Stomach (tissue), 9 donors: Measurements from ENCODE around the gene TMEM52B. TPM values are rescaled to one million over a fixed set of nuclear protein-coding genes. Genes with fewer than 3 reads are reported as not detected.
"Not testable (repeated sequence)": the region's sequence is repeated elsewhere in the genome, so short reads cannot be mapped to it uniquely, and the experiment has no call there.

Experiments used
- DNase-seq, 2 donors: peaks; one replicate each; pipeline versions ENCODE4 v3.0.0 to v3.0.0-alpha.2; 2013 to 2019
- H3K27ac ChIP-seq, 5 donors: fragments of 200-600 bp in 4 of 5; sonication (generic) in 4 of 5; one replicate each; pipeline ENCODE4 v1.5.1; 2013 to 2019; ENCODE audit warnings: mild to moderate bottlenecking in 1 of 5, moderate library complexity in 1 of 5
- H3K27me3 ChIP-seq, 3 donors: fragments of 200-600 bp; sonication (generic); one replicate each; pipeline ENCODE4 v1.5.1; 2017 to 2019; ENCODE audit warnings: mixed run types in 1 of 3
- H3K36me3 ChIP-seq, 4 donors: fragments of 200-600 bp; sonication (generic); 1 replicate in 3 of 4; 2 replicates in 1 of 4; pipeline ENCODE4 v1.5.1; 2016 to 2019
- H3K4me1 ChIP-seq, 4 donors: fragments of 200-600 bp; sonication (generic); one replicate each; pipeline ENCODE4 v1.5.1; 2016 to 2019
- H3K4me3 ChIP-seq, 4 donors: fragments of 200-600 bp; sonication (generic) in 3 of 4; one replicate each; pipeline ENCODE4 v1.5.1; 2016 to 2019; ENCODE audit warnings: mild to moderate bottlenecking in 1 of 4
- H3K9me3 ChIP-seq, 4 donors: fragments of 200-600 bp; sonication (generic); one replicate each; pipeline ENCODE4 v1.5.1; 2016 to 2019
- CTCF ChIP-seq, 7 experiments: fragments of 450-650 bp in 4 of 7; fragments of 200-600 bp in 3 of 7; sonication (generic) in 3 of 7; IDR thresholded peaks; one replicate each; pipeline ENCODE4 v1.5.1; 2016 to 2019; ENCODE audit warnings: antibody characterized with exemption in 7 of 7, control low read depth in 2 of 7, mild to moderate bottlenecking in 1 of 7
- EP300 ChIP-seq: sonication (generic); formaldehyde crosslinking; IDR thresholded peaks from one replicate; pipeline ENCODE4 v1.6.1; 2017; ENCODE audit warnings: antibody characterized with exemption
- POLR2A ChIP-seq, 4 donors: fragments of 450-650 bp; IDR thresholded peaks; one replicate each; pipeline ENCODE4 v1.6.1; 2016; ENCODE audit warnings: antibody characterized with exemption in 4 of 4, control low read depth in 2 of 4, mild to moderate bottlenecking in 1 of 4, moderate library complexity in 1 of 4
- POLR2AphosphoS5 ChIP-seq, 3 donors: sonication (generic); formaldehyde crosslinking; IDR thresholded peaks; one replicate each; pipeline ENCODE4 v1.6.1; 2016; ENCODE audit warnings: antibody characterized with exemption in 3 of 3
- WGBS, 5 donors: extraction: QIAGEN DNeasy Blood & Tissue Kit in 3 of 5; methylation state at CpG; one replicate each; pipeline versions ENCODE4 v1.1.5 to v1.1.7; 2013 to 2018; 5-methylcytosine and 5-hydroxymethylcytosine counted together
- intact Hi-C: fragments of 100-400 bp; cut with DNase I; formaldehyde crosslinking; loops from one replicate; pipeline ENCODE4 v1.15.1; 2023; ENCODE audit warnings: low total_unique reads
- polyA plus RNA-seq, 3 donors: library from polyadenylated mRNA; stranded (reverse); fragments of 200-250 nt; gene quantifications; one replicate each; pipeline ENCODE4 v1.2.3, GENCODE V29; 2013
- total RNA-seq, 5 donors: library from RNA; depleted of rRNA; stranded (reverse); fragments of >200 nt; gene quantifications; one replicate each; pipeline versions ENCODE4 v1.1.0 to v1.2.3, GENCODE V29; 2014 to 2016
- donor health status: healthy with polysubstance abuse.
- donor health status: Bipolar disorder and iron deficiency.
- donor health status: healthy.

Gene TMEM52B
- total and polyA plus RNA-seq, 8 donors: 0.14 to 1.4 (median 0.60) TPM; not detected in 4

- no peak for TF ChIP-seq CTCF (IDR thresholded peaks at IDR 0.05)
- TF ChIP-seq EP300: no peak
- no peak for TF ChIP-seq POLR2A (IDR thresholded peaks at IDR 0.05)
- TF ChIP-seq POLR2AphosphoS5 (IDR thresholded peaks at IDR 0.05): no peak
- peaks cover 9 to 57% (median 35%) of the 10 kb centered on the region in 4 donors for H3K4me1 ChIP-seq
- no peaks in the 10 kb centered on the region for H3K27me3 ChIP-seq
- WGBS, 5 donors: 93 to 94% (median 94%) methylated on average over 6 of the region's 6 CpGs
- H3K4me3 ChIP-seq: no peak overlapping the region
- peaks cover 40 to 54% (median 52%) of the 10 kb centered on the region in 4 donors for H3K36me3 ChIP-seq
- no peaks in the 10 kb centered on the region for H3K9me3 ChIP-seq
- no peak for DNase-seq
- H3K27ac ChIP-seq: peak overlapping the region in 1 of 5 donors; percentile 80
- intact Hi-C loops: no loop called here
These were observed 39.2 kb downstream of the TMEM52B start for GRCh38 chr12:10218021-10218420.

- 49 to 57% (median 51%) methylated on average over 8 of the region's 8 CpGs for WGBS, 5 donors
- TF ChIP-seq POLR2AphosphoS5 (IDR thresholded peaks at IDR 0.05): peak; percentile 57 to 66 (median 59)
- no peak for TF ChIP-seq POLR2A (IDR thresholded peaks at IDR 0.05)
- no peaks in the 10 kb centered on the region for H3K9me3 ChIP-seq
- H3K36me3 ChIP-seq: peaks cover 51 to 72% (median 69%) of the 10 kb centered on the region in 4 donors
- intact Hi-C loops: no loop called here
- peak in 1 of 2 donors; percentile 79 for DNase-seq
- H3K4me1 ChIP-seq: peaks cover 1 to 41% (median 22%) of the 10 kb centered on the region in 4 donors
- H3K27me3 ChIP-seq: no peaks in the 10 kb centered on the region
- H3K4me3 ChIP-seq: no peak overlapping the region
- H3K27ac ChIP-seq: peak overlapping the region in 3 of 5 donors; percentile 41 to 80 (median 56)
These were observed 41.7 kb downstream of the TMEM52B start for GRCh38 chr12:10220398-10221077.

- DNase-seq: no peak
- Histone ChIP-seq H3K27me3 (no peaks in the 10 kb centered on the region), H3K4me3 (no peak overlapping the region), H3K9me3 (no peaks in the 10 kb centered on the region), H3K4me1 (peaks cover 0 to 30% (median 16%) of the 10 kb centered on the region in 4 donors), H3K27ac (peak overlapping the region in 2 of 5 donors; percentile 56 to 80), H3K36me3 (peaks cover 51 to 72% (median 69%) of the 10 kb centered on the region in 4 donors)
- TF ChIP-seq POLR2AphosphoS5 (IDR thresholded peaks at IDR 0.05) (no peak), EP300 (no peak), POLR2A (IDR thresholded peaks at IDR 0.05) (no peak), CTCF (IDR thresholded peaks at IDR 0.05) (no peak)
- 86 to 95% (median 94%) methylated on average over 5 of the region's 5 CpGs for WGBS, 5 donors
- intact Hi-C loops: no loop called here
These were observed 43.0 kb downstream of the TMEM52B start for GRCh38 chr12:10221846-10222245.

GRCh38 chr12:10223208-10223607 is 44.4 kb downstream of the TMEM52B start:
- Histone ChIP-seq H3K4me3 (no peak overlapping the region), H3K4me1 (peaks cover 0 to 27% (median 13%) of the 10 kb centered on the region in 4 donors), H3K9me3 (no peaks in the 10 kb centered on the region), H3K27me3 (no peaks in the 10 kb centered on the region), H3K36me3 (peaks cover 47 to 66% (median 64%) of the 10 kb centered on the region in 4 donors), H3K27ac (no peak overlapping the region)
- intact Hi-C loops: no loop called here
- 73 to 83% (median 81%) methylated on average over 5 of the region's 5 CpGs for WGBS, 5 donors
- TF ChIP-seq CTCF (IDR thresholded peaks at IDR 0.05) (no peak), EP300 (no peak), POLR2A (IDR thresholded peaks at IDR 0.05) (no peak), POLR2AphosphoS5 (IDR thresholded peaks at IDR 0.05) (no peak)
- DNase-seq: no peak

- 90 to 98% (median 92%) methylated on average over 14 to 22 of the region's 26 CpGs for WGBS, 5 donors
- H3K9me3 ChIP-seq, intact Hi-C loops, H3K4me3 ChIP-seq, H3K27me3 ChIP-seq, H3K27ac ChIP-seq, DNase-seq: not testable (repeated sequence)
- Histone ChIP-seq H3K36me3 (peaks cover 35 to 45% (median 42%) of the 10 kb centered on the region in 4 donors), H3K4me1 (peaks cover 0 to 14% (median 6%) of the 10 kb centered on the region in 4 donors)
These were observed 46.6 kb downstream of the TMEM52B start for GRCh38 chr12:10225426-10225825.
